Measurements from ENCODE around the gene OR2H1. TPM values are rescaled to one million over a fixed set of nuclear protein-coding genes. Genes with fewer than 3 reads are reported as not detected.

Gene OR2H1
- total RNA-seq, 4 donors from 2014 or later: not detected

DNA sequence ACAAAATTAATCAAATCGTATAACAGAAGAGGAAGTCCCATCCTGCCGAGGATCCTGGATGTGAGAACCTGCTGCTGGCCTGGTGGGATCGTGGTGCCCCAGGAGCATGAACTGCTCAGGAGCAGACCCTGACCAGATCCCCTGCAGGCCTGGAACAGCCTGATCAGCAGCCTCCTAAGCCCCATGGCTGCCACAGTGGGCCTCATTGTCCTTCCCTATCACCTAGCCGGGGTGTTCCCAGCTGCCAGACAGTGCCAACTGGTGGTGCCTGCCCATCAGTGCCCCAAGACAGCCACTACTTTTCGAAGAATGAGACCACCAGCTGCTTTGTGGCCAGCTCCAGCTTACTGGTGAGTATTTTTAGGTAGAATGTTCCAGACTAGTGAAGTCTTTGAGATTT is 50.4 kb downstream of the OR2H1 start:
- TF ChIP-seq, protein P1, sequence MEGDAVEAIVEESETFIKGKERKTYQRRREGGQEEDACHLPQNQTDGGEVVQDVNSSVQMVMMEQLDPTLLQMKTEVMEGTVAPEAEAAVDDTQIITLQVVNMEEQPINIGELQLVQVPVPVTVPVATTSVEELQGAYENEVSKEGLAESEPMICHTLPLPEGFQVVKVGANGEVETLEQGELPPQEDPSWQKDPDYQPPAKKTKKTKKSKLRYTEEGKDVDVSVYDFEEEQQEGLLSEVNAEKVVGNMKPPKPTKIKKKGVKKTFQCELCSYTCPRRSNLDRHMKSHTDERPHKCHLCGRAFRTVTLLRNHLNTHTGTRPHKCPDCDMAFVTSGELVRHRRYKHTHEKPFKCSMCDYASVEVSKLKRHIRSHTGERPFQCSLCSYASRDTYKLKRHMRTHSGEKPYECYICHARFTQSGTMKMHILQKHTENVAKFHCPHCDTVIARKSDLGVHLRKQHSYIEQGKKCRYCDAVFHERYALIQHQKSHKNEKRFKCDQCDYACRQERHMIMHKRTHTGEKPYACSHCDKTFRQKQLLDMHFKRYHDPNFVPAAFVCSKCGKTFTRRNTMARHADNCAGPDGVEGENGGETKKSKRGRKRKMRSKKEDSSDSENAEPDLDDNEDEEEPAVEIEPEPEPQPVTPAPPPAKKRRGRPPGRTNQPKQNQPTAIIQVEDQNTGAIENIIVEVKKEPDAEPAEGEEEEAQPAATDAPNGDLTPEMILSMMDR (IDR thresholded peaks at IDR 0.05; ENCODE audit: low read depth): no peak

DNA sequence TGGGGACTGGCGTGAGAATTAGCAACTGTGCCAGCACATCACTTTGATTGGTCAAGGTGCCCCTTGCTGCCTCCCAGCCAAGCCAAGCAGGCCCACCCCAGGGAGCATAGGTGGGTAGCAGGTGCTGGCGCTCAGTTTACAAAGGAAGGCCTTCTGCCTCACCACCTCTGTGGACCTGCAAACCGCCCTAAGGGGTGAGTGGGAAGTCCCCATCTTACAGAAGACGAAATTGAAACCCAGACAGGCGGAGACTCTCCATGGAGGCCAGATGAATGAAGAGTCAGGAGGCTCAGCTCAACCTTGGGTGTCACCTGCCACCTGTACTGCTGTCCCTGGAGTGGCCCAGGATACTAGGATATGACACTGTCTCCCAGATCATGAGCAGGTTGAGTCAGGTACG is 52.3 kb downstream of the OR2H1 start:
- TF ChIP-seq, protein P1 (IDR thresholded peaks at IDR 0.05; ENCODE audit: low read depth): no peak

DNA sequence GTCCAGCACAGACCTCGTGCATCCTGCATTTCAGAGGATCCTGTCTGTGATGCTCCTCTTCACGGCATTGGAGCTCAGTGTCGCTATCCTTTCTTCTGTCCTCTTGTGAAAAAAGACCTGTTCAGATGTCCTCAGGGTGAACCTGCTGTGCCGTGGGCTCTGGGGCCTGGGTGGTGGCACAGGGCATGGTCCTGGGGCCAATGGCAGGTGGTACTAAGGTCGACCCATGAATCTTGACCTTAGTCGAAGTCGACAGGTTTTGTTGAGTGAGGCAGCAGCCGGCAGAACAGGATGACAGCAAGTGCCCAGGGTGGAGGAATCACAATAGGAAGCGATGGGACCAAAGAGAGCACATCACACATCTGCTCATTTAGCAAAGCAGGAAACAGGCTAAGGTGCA is 52.8 kb downstream of the OR2H1 start:
- TF ChIP-seq, protein P1 (IDR thresholded peaks at IDR 0.05; ENCODE audit: low read depth): no peak

DNA sequence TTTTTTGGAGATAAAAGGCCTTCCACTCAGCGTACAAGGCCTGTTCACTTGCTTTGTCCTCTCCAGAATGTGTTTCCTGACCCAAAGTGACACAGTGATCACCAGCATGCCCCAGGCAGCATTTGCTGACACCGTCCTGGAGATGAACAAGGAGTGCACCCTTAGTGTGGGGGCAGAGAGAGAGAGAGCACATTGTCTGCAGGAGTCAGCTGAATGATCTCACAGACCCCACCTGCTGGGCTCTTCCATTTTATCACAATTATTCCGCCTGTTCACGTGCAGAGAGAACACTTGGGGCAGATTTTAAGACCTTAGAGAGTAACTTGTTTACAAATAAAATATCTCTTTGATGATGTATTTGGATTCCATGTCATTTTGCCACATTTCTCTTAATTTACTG is 53.2 kb downstream of the OR2H1 start:
- TF ChIP-seq, protein P1 (IDR thresholded peaks at IDR 0.05; ENCODE audit: low read depth): no peak

DNA sequence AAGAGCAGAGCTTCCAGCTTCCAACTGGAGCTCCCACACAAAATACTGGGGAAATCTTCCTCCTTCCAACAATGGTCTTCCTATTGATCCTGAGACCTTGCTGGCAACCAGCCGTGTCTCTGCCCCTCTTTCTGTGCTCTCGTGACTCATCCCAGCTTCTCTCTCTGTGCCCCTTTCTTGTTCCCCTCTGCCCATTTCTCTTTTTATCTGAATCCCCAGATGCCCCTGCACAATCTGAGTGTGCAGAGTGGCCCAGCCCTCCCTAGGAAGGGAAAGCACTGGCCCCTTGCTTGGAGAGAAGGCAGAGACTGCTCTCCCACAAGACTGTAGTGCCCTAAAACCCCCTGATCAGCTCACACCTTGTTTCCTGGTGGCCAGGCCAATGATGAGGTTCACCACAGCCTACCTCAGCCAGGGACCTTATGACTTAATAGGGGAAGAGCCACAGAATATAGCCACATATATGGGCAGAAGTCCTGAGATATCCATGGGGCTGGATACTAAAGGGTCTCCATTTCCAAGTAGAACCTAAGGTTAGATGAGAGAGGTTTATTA is 53.9 kb downstream of the OR2H1 start:
- TF ChIP-seq, protein P1 (IDR thresholded peaks at IDR 0.05; ENCODE audit: low read depth): no peak

Other genes with a start within 250 kb of the OR2H1 start
- gene OR14J1, start 155.5 kb upstream of the OR2H1 start, total RNA-seq: not detected
- not detected for gene OR5V1, start 88.3 kb upstream of the OR2H1 start, total RNA-seq
- not detected for gene OR12D3, start 81.9 kb upstream of the OR2H1 start, total RNA-seq
- not detected for gene OR12D2, start 61.5 kb upstream of the OR2H1 start, total RNA-seq
- not detected for gene OR12D1, start 42.2 kb upstream of the OR2H1 start, total RNA-seq
- not detected for gene OR10C1, start 17.8 kb upstream of the OR2H1 start, total RNA-seq
- gene OR11A1, start 84 bp upstream of the OR2H1 start, total RNA-seq: not detected
- not detected for gene MAS1L, start 30.8 kb downstream of the OR2H1 start, total RNA-seq
- 10 to 100 TPM in 1 of 4 donors, not detected in 3; 11.5 TPM for gene UBD, start 102.6 kb downstream of the OR2H1 start, total RNA-seq
- not detected for gene OR2H2, start 128.0 kb downstream of the OR2H1 start, total RNA-seq
- gene GABBR1, start 176.0 kb downstream of the OR2H1 start, total RNA-seq: 10 to 100 TPM; 20.6 to 31.0 (median 25.0) TPM
- not detected for gene MOG, start 199.9 kb downstream of the OR2H1 start, total RNA-seq
- gene ZFP57, start 224.0 kb downstream of the OR2H1 start, total RNA-seq: 1 to 10 TPM in 1 of 4 donors, not detected in 3; 1.0 TPM

All from subcutaneous adipose tissue (tissue), 4 donors.